Breast epithelium (tissue), 3 donors: ENCODE measurements around the gene CCDC34.

Experiments used
- CTCF ChIP-seq, 3 donors: fragments of 450-650 bp; IDR thresholded peaks; one replicate each; pipeline ENCODE4 v1.5.1; 2016 to 2017; ENCODE audit warnings: antibody characterized with exemption in 3 of 3, mild to moderate bottlenecking in 3 of 3, moderate library complexity in 3 of 3
- POLR2AphosphoS5 ChIP-seq, 3 donors: sonication (generic); formaldehyde crosslinking; IDR thresholded peaks; one replicate each; pipeline ENCODE4 v1.6.1; 2017; ENCODE audit warnings: antibody characterized with exemption in 3 of 3

GRCh38 chr11:27410272-27410671 lies 47.3 kb upstream of the CCDC34 start:
- TF ChIP-seq CTCF (IDR thresholded peaks at IDR 0.05) = no peak
- no peak for TF ChIP-seq POLR2AphosphoS5 (IDR thresholded peaks at IDR 0.05)
